GM19395 (cell line): ENCODE results near the gene CHRNG.

ENCODE experiments used
- ATAC-seq: cut with Tn5 transposase; IDR thresholded peaks from one replicate; pipeline ENCODE4 v1.9.1; 2021; ENCODE audit warnings: mild to moderate bottlenecking, moderate library complexity; ENCODE audit not compliant: unreplicated experiment

Gene CHRNG

GRCh38 chr2:232504438-232504837 is 35.1 kb upstream of the CHRNG start:
- ATAC-seq, result no peak

DNA sequence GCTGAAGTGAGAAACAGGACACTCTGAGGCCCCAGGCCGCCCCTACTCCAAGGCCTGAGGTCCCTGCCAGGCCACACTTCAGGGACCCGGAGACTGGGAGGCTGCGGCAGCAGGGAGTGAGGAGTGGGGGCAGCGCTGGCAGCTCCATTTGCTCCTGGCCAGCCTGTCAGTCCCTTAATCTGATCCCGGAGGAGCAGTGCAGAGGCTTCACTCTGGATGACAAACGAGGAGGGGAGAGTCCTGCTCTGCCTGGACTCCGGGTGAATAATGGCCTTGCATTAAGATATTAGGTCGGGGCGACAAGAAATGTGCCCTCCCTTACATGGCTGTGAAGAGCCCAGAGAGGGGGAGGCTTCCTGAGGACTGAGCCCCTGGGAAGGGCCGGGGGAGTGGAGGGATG is 33.6 kb upstream of the CHRNG start:
- ATAC-seq, result no peak

GRCh38 chr2:232506709-232507108 is 32.8 kb upstream of the CHRNG start:
- no peak for ATAC-seq

GRCh38 chr2:232508251-232508650 is 31.2 kb upstream of the CHRNG start:
- ATAC-seq, result no peak

GRCh38 chr2:232511336-232511890 is 28.1 kb upstream of the CHRNG start:
- ATAC-seq, result no peak

GRCh38 chr2:232512602-232513001 is 26.9 kb upstream of the CHRNG start:
- ATAC-seq, result no peak

- no peak for ATAC-seq
These were observed 26.1 kb upstream of the CHRNG start for GRCh38 chr2:232513353-232513752.

DNA sequence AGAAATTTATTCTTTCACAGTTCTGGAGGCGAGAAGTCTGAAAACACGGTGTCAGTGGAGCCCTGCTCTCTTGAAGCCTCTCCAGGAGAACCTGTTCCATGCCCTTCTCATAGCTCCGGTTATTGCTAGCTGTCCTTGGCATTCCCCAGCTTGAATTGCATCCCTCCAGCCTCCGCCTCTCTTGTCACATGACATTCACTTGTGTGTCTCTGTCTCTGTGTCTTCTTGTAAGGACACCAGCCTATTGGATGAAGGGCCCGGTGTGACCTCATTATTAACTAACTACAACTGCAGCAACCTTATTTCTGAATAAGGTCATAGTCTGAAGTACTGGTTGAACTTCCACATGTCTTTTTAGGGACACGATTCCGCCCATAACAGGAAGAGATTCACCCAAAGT is 23.9 kb upstream of the CHRNG start:
- ATAC-seq, result no peak

GRCh38 chr2:232516551-232516950 is 22.9 kb upstream of the CHRNG start:
- ATAC-seq, result no peak

- no peak for ATAC-seq
These were observed 20.6 kb upstream of the CHRNG start for GRCh38 chr2:232518844-232519243.

- no peak for ATAC-seq
These were observed 19.7 kb upstream of the CHRNG start, which contains the start of gene PRSS56 for GRCh38 chr2:232519581-232520438. TSS of gene PRSS56 (plus strand) at chr2:232520388. CDS start at chr2:232520599, 211 bp downstream.

DNA sequence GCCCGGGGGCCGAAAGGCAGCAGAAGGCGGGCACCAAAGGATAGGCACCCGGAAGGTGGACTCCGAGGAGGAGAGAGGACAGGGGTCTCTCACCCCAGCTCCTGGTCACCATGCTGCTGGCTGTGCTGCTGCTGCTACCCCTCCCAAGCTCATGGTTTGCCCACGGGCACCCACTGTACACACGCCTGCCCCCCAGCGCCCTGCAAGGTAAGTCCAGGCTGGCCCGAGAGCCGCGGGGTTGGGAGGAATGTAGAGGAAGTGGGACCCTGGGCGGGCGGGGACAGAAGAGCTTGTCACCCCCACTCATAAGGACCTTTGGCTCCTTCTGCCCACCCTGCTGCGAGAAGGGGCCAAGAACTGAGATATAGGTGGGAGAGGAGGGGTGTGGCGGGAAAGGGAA is 19.0 kb upstream of the CHRNG start:
- ATAC-seq, result no peak

DNA sequence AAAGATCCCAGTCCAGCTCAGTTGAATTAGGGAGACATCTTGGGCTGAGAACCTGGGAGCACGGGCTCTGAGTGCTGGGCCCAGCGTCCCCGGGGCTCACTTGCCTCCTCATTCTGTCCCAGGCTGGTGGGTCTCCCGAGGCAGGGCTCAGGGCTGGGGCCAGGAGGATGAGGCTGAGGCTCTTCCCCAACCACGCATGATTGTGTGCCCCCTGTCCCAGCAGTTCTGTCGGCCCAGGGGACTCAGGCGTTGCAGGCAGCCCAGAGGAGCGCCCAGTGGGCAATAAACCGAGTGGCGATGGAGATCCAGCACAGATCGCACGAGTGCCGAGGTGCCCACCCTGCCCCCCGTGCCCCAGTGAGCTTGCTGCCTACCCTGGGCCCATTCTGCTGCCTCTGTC is 18.4 kb upstream of the CHRNG start:
- ATAC-seq, result no peak

GRCh38 chr2:232521959-232522622 is 17.4 kb upstream of the CHRNG start:
- no peak for ATAC-seq

- no peak for ATAC-seq
These were observed 16.7 kb upstream of the CHRNG start for GRCh38 chr2:232522623-232523401.

DNA sequence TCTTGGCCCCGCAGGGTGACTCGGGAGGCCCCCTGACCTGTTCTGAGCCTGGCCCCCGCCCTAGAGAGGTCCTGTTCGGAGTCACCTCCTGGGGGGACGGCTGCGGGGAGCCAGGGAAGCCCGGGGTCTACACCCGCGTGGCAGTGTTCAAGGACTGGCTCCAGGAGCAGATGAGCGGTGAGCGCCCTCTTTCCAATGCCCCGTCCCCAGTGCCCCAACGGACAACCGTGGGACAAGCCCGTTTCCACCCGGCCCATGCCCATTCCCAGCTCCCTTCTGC is 16.1 kb upstream of the CHRNG start:
- no peak for ATAC-seq

- ATAC-seq, result no peak
These were observed 15.6 kb upstream of the CHRNG start for GRCh38 chr2:232523682-232524597.

DNA sequence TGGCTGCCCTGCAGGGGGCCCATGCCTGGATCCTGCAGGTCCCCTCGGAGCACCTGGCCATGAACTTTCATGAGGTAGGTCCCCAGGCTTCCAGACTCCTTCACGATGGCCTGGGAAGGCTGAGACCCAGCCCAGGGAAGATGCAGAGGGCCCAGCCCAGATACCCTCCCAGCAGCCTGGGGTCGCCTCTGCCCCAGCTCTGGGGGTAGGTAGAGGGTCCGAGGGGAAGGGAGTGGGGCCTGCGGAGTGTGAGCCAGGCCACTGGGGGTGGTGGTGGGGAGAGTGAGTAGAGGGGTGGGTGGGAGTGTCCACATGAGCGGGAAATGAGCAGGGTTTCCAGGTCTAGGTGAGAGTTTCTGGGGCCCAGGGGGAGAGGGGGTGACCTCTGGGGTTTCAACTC is 14.7 kb upstream of the CHRNG start:
- ATAC-seq, result no peak

- ATAC-seq, result no peak
These were observed 14.3 kb upstream of the CHRNG start for GRCh38 chr2:232525199-232525598.

- no peak for ATAC-seq
These were observed 13.6 kb upstream of the CHRNG start, which contains the start of gene CHRND for GRCh38 chr2:232525791-232526371. TSS of gene CHRND (plus strand) at chr2:232526160. CDS start at chr2:232526216, 56 bp downstream.
